Measurements from ENCODE around the gene UIMC1.

The UIMC1 gene

DNA sequence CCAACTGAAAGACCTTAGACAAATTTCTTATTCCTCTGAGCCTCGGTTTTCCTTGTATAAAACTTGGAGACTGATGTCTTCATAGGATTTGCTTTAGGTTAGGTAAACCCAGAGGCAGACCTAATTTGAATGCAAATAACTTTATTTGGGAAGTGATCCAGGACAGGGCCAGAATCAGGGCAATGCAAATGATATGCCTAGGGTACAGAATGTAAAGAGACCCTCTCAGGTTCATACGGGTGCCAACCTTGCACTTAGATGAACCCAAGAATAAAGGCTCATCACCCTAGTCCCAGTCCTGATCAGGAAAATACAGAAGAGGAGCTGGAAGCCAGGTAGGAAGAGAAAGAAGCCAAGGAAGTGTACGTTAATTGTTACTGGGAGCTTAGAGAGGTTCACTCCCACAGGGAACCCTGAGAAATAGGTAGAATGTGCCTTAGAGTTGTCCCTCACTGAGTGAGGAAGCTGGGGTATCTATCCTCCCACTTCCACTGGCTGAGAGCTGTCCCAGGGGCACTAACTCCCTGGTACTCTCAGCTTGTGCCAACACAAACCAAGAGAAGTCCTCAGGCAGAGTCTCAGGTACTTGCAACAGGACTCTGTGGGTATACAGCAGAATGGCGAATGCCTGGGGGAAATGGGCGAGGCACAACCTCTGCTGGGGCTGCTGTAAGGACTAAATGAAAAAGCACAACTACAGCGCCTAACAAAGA is 104.3 kb downstream of the UIMC1 start:
- no peak for DNase-seq (ENCODE audit: low read depth, low spot score)

DNA sequence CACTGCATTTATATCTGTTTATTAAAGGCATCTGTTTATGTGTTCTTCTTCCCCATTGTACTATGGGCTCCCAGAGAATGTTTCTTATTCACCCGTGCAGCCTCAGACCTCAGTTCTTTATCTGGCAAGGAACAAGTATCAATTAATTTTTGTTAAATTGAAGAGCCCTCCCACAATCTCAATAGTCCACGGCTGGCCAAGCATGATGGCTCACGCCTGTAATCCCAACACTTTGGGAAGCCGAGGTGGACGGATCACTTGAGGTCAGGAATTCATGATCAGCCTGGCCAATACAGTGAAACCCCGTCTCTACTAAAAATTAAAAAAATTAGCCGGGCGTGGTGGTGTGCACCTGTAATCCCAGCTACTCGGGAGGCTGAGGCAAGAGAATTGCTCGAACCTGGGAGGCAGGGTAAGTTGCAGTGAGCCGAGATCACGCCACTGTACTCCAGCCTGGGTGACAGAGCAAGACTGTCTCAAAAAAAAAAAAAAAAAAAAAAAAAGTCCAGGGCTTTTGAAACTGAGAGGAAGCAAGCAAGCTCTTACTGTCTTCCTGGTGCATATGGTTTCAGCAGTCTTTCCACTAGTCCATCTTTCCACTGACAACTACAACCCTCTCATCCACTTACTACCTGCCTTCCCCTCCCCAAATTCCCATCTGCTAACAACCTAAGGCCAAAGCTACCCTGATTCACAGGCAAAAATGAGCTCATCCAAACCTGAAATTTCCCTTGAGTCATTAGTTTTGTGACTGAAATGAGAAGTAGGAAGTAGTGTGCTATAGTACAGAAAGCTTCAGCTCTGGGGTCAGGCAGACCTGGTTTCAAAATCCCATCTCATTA is 105.1 kb downstream of the UIMC1 start:
- no peak for DNase-seq (ENCODE audit: low read depth, low spot score)

DNA sequence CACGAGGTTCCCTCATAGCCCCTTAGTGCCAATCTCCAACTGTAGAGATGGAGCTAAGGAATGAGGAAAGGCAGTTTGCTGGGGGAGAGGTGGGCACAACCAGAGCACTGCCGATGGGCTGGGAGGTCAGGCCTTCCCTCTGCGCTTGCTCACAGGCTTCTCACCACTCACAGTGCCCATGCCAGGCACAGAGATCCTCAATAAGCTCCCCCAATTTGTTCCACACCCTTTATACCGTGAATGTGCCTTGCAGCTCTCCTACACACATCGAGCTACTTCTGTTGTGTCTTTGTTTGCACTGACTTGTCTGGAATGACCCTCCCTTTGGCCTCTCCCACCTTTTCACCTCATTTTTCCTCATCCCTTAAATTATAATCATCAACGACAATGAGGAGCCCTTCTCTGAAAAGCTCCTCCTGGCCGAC is 105.8 kb downstream of the UIMC1 start:
- no peak for DNase-seq (ENCODE audit: low read depth, low spot score)

GRCh38 chr5:176899946-176900779 is 106.4 kb downstream of the UIMC1 start:
- DNase-seq (ENCODE audit: low read depth, low spot score): no peak

DNA sequence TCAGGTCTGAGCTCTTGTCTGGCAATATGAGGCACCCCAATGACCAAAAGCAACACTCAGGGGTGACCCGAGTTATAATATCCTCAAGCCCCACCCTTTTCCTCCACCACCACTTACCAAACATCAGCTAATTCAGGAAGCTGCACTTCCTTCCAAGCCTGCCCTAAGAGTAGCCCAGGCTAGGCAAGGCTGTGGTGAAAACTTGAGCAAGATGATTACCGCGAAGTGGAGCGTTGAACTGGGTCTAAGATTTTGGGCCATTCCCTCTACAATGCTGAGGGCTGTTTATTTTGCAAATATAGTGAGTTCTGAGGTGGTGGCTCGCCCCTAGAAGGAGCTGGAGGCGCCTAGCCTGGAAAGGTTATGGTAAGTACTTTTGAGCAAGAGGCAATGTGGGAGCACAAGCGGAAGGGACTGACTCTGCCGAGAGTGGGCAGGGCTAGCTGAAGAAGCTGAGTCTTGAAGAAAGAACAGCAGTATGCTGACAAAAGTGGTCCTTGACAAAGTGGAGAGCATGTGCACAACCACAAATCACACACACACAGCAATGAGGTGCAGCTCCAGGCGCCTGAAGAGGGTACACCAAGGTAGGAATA is 107.2 kb downstream of the UIMC1 start, which contains the start of gene HK3:
HK3 (minus strand) TSS at position 51 of the 596 bp plus-strand sequence. CDS start 3,187 bp downstream, outside the sequence.
- DNase-seq (ENCODE audit: low read depth, low spot score): no peak

- DNase-seq (ENCODE audit: low read depth, low spot score): no peak
Observed at GRCh38 chr5:176897263-176897662, 109.3 kb downstream of the UIMC1 start.

DNA sequence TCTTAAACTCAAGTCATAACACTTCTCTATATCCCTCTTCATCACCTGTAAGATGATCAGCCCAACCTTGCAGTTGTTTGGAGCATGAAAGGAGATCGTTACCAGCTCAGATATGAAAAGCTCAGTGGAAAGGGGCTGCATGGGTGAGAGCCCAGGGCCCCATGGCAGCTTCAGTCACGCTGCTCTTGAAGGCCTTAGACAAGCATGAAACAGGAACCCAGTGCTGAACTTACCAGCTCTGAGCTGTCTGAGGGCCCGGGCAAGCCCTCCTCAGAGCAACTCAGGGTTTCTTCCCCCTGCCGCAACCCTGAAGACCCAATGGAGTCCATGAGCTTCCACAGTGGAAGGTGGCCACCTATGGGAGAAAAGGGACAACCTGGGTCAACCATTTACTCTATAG is 110.7 kb downstream of the UIMC1 start:
- no peak for DNase-seq (ENCODE audit: low read depth, low spot score)

GRCh38 chr5:176894298-176894697 is 112.3 kb downstream of the UIMC1 start:
- no peak for DNase-seq (ENCODE audit: low read depth, low spot score)

GRCh38 chr5:176892663-176893062 is 113.9 kb downstream of the UIMC1 start:
- no peak for DNase-seq (ENCODE audit: low read depth, low spot score)

- DNase-seq (ENCODE audit: low read depth, low spot score): no peak
Observed at GRCh38 chr5:176891331-176891958, 115.1 kb downstream of the UIMC1 start.

DNA sequence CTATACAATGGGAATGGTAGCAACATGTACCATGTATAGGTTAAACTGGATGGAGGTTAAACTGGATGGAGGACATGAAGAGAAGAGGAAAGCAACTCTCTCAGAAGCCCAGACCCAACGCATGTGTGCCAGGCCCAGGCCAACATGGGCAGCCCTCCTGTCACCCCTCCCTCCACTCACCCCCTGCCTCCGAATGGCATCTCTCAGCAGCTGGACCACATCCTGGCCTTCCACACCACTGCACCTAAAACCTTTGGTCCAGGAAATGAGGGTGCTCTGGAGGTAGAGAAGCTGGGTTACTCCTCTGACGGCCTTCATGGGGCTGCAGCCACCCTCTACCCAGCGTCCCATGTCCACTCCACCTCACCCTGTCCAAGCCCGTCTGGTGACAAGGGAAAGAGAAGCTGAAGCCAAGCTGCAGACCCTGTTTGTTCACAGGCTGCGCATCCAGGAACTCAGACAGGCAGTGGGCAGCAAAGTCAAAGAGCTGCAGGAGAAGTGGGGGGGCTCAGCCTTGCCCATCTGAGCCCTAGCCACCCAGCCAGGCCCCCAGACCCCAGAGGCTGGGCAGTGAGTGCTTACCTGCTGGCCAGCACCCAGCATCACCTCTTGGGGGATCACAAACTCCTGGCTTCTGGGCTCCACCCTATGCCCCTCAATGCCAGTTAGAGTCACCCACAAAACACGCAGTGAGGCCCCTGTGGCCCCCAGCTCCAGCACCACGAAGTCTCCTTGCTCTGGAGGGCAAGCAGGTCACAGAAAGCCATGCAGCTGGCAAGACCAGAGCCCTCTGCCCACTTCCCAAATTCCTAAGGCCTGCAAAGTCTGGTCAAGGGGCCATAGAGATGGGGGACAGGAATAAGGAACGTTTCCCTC is 115.9 kb downstream of the UIMC1 start:
- no peak for DNase-seq (ENCODE audit: low read depth, low spot score)

GRCh38 chr5:176889321-176890280 is 117.0 kb downstream of the UIMC1 start:
- DNase-seq (ENCODE audit: low read depth, low spot score): no peak

GRCh38 chr5:176888865-176889165 is 117.8 kb downstream of the UIMC1 start:
- no peak for DNase-seq (ENCODE audit: low read depth, low spot score)

DNA sequence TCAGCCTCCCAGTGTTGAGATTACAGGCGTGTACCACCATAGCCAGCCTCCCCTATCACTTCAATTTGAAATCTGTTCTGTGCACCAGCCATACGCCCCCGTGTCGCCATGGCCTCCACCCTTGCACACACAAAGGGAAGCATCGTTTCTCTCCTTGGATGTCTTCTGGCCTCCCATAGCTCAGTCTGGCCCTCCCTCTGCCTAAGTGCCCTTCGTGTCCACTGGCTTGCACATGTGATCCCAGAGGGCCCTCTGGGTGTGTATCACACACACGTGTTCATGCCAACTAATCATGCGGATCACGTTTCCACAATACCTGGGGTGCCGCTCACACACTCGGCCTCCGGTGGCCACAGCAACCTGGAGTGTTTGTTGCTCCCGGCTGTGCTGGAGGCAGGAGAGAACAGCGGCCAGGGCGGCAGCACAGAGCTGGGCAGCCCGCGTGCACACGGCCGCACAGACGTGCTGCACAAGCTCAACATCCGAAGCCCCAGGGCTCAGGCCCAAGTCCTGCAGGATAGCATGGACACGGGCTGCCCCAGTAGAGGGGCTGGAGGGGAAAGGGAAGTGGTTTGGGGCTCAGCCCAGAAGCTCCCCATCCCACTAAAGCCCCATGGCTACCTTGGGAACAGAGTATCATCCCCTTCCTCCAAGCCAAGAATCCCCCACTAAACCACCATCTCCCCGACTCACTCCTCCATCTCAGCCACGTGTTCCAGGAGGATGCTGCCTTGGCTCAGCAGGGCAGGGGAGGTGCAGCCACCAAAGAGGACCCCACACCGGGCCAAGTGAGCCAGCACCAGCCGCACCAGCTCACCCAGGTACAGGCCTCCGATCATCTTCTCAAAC is 118.3 kb downstream of the UIMC1 start:
- DNase-seq (ENCODE audit: low read depth, low spot score): no peak

DNA sequence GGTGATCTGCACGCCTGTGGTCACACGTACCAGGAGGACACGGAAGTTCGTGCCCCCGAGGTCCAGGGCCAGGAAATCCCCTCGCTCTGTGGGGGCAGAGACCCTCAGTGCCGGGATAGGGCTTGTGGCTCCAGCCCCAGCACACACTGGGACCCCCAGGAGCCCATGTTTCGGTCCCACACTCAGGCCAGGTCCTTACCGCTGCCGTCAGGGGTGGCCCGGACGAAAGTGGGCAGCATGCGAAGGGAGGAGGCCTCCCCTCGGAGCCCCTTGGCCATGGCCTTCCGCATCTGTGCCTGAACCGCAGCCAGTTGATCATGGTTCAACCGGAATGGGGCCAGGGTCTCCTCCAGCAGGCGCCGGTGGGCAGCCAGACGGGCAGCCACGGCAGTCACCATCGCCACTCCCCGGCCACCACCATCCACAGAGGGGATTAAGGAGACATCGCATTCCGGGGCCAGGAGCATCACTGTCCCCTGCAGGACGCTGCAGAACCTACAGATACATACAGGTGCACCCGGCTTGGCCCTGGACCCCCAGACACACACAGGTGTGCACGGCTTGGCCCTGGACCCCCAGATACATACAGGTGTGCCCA is 119.2 kb downstream of the UIMC1 start:
- no peak for DNase-seq (ENCODE audit: low read depth, low spot score)

GRCh38 chr5:176886336-176887251 is 120.0 kb downstream of the UIMC1 start:
- DNase-seq (ENCODE audit: low read depth, low spot score): no peak

DNA sequence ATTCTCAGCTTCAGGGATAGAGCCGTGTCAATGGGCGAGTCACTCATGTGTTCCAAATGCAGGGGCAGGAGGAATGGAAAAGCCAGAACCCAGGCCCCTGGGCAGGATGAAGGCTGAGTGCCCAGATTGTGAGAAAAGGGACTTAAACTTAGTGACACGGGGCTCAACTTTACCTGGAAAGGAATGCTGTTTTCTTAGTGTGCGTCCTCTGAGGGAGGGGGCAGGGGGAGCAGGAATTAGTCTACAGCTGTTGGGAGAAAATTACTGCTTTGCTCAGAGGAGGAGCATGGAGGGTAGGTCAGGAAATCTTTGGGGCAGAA is 122.0 kb downstream of the UIMC1 start:
- no peak for DNase-seq (ENCODE audit: low read depth, low spot score)
